CD4-positive, alpha-beta T cell (primary cell): Measurements from ENCODE around the gene TEKT3. TPM values are rescaled to one million over a fixed set of nuclear protein-coding genes. Genes with fewer than 3 reads are reported as not detected.

Source experiments
- ATAC-seq: fragments of 200-7000 bp; cut with Tn5 transposase; one replicate; pipeline ENCODE4 v1.10.0; 2022; ENCODE audit warnings: mild to moderate bottlenecking; ENCODE audit not compliant: poor library complexity
- CTCF ChIA-PET: fragments of 350-600 bp; sonication (Branson Sonifier 250); formaldehyde crosslinking; loops from one replicate; lab custom pipeline; 2021; ENCODE audit warnings: antibody characterized with exemption, inconsistent platforms; lab: Charles Lee
- POLR2A ChIA-PET: fragments of 350-600 bp; sonication (Branson Sonifier 250); formaldehyde crosslinking; loops from one replicate; lab custom pipeline; 2021; ENCODE audit warnings: antibody characterized with exemption, inconsistent platforms; lab: Charles Lee
- DNase-seq, 14 experiments: peaks; one replicate each; pipeline ENCODE4 v3.0.0-alpha.2; 2013 to 2020; ENCODE audit warnings: mixed read lengths in 2 of 14
- H3K27ac ChIP-seq, 2 donors: one replicate each; pipeline versions ENCODE4 v1.5.1 to v1.7.0; 2013; ENCODE audit warnings: low read length in 2 of 2, low read depth in 1 of 2, mild to moderate bottlenecking in 1 of 2
- H3K27me3 ChIP-seq, 2 experiments: 1 replicate in 1 of 2; 2 replicates in 1 of 2; pipeline versions ENCODE4 v1.6.1 to v1.7.0; 2013; ENCODE audit warnings: low read length in 2 of 2, control low read depth in 1 of 2, mild to moderate bottlenecking in 1 of 2, moderate library complexity in 1 of 2; ENCODE audit not compliant: insufficient read depth in 2 of 2, control insufficient read depth in 1 of 2
- H3K36me3 ChIP-seq: one replicate; pipeline ENCODE4 v1.6.1; 2013; ENCODE audit warnings: low read length, control low read depth; ENCODE audit not compliant: insufficient read depth
- H3K4me1 ChIP-seq: one replicate; pipeline ENCODE4 v1.6.1; 2013; ENCODE audit warnings: low read length, control low read depth; ENCODE audit not compliant: insufficient read depth
- H3K4me3 ChIP-seq: one replicate; pipeline ENCODE4 v1.5.1; 2013; ENCODE audit warnings: mild to moderate bottlenecking, low read length, moderate library complexity
- H3K9me3 ChIP-seq, 2 experiments: 1 replicate in 1 of 2; 2 replicates in 1 of 2; pipeline versions ENCODE4 v1.6.1 to v1.7.0; 2013; ENCODE audit warnings: low read length in 2 of 2, mild to moderate bottlenecking in 2 of 2, control low read depth in 1 of 2, moderate library complexity in 1 of 2; ENCODE audit not compliant: control insufficient read depth in 1 of 2, insufficient read depth in 1 of 2
- H3K27ac Mint-ChIP-seq: one replicate; pipeline ENCODE4 v1.8.0; 2020; ENCODE audit warnings: mixed read lengths
- H3K27me3 Mint-ChIP-seq: one replicate; pipeline ENCODE4 v1.8.0; 2021; ENCODE audit warnings: mixed read lengths
- H3K36me3 Mint-ChIP-seq: one replicate; pipeline ENCODE4 v1.8.0; 2021; ENCODE audit warnings: low read depth, mixed read lengths
- H3K4me1 Mint-ChIP-seq: one replicate; pipeline ENCODE4 v1.8.0; 2021; ENCODE audit warnings: low read depth, mixed read lengths
- H3K4me3 Mint-ChIP-seq: one replicate; pipeline ENCODE4 v1.8.0; 2020; ENCODE audit warnings: mild to moderate bottlenecking, mixed read lengths
- H3K9me3 Mint-ChIP-seq: one replicate; pipeline ENCODE4 v1.8.0; 2020; ENCODE audit warnings: mixed read lengths
- intact Hi-C, 2 experiments: fragments of 100-400 bp; cut with DNase I in 1 of 2; cut with micrococcal nuclease in 1 of 2; formaldehyde crosslinking; loops; one replicate each; pipeline versions ENCODE4 v1.15.1 to v1.9.0; 2023 to 2025; cut with DNase I, micrococcal nuclease
- total RNA-seq, 174 experiments: library from RNA in 2 of 174; stranded (reverse) in 2 of 174; gene quantifications; one replicate each; pipeline ENCODE4 v1.2.3 and lab custom pipeline; 2021 to 2026
- TF ChIP-seq, protein P1 (sequence below): fragments of 200-600 bp; IDR thresholded peaks from one replicate; pipeline ENCODE4 v1.8.0; 2022; ENCODE audit warnings: antibody characterized with exemption, mild to moderate bottlenecking

TEKT3 gene
- total RNA-seq, 2 experiments from 2014 or later: not detected

GRCh38 chr17:15261258-15261801 is 80.1 kb downstream of the TEKT3 start:
- no peaks in the 10 kb centered on the region for H3K36me3 Mint-ChIP-seq
- no peak overlapping the region for H3K4me3 Mint-ChIP-seq
- peaks cover 84% of the 10 kb centered on the region for H3K27me3 Mint-ChIP-seq
- H3K27me3 ChIP-seq: peaks cover 52 to 70% of the 10 kb centered on the region in 2 experiments
- H3K4me1 Mint-ChIP-seq: peaks cover 16% of the 10 kb centered on the region
- CTCF ChIA-PET: no interaction called here
- DNase-seq (no peak), ATAC-seq (no peak)
- H3K36me3 ChIP-seq: no peaks in the 10 kb centered on the region
- H3K27ac ChIP-seq: no peak overlapping the region
- TF ChIP-seq, protein P1, sequence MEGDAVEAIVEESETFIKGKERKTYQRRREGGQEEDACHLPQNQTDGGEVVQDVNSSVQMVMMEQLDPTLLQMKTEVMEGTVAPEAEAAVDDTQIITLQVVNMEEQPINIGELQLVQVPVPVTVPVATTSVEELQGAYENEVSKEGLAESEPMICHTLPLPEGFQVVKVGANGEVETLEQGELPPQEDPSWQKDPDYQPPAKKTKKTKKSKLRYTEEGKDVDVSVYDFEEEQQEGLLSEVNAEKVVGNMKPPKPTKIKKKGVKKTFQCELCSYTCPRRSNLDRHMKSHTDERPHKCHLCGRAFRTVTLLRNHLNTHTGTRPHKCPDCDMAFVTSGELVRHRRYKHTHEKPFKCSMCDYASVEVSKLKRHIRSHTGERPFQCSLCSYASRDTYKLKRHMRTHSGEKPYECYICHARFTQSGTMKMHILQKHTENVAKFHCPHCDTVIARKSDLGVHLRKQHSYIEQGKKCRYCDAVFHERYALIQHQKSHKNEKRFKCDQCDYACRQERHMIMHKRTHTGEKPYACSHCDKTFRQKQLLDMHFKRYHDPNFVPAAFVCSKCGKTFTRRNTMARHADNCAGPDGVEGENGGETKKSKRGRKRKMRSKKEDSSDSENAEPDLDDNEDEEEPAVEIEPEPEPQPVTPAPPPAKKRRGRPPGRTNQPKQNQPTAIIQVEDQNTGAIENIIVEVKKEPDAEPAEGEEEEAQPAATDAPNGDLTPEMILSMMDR: no peak
- H3K4me1 ChIP-seq: peaks cover 26% of the 10 kb centered on the region
- intact Hi-C loops: no loop called here
- POLR2A ChIA-PET: no interaction called here
- no peak overlapping the region for H3K4me3 ChIP-seq
- no peaks in the 10 kb centered on the region for H3K9me3 Mint-ChIP-seq
- peaks cover 0 to 10% of the 10 kb centered on the region in 2 experiments for H3K9me3 ChIP-seq
- H3K27ac Mint-ChIP-seq: no peak overlapping the region

DNA sequence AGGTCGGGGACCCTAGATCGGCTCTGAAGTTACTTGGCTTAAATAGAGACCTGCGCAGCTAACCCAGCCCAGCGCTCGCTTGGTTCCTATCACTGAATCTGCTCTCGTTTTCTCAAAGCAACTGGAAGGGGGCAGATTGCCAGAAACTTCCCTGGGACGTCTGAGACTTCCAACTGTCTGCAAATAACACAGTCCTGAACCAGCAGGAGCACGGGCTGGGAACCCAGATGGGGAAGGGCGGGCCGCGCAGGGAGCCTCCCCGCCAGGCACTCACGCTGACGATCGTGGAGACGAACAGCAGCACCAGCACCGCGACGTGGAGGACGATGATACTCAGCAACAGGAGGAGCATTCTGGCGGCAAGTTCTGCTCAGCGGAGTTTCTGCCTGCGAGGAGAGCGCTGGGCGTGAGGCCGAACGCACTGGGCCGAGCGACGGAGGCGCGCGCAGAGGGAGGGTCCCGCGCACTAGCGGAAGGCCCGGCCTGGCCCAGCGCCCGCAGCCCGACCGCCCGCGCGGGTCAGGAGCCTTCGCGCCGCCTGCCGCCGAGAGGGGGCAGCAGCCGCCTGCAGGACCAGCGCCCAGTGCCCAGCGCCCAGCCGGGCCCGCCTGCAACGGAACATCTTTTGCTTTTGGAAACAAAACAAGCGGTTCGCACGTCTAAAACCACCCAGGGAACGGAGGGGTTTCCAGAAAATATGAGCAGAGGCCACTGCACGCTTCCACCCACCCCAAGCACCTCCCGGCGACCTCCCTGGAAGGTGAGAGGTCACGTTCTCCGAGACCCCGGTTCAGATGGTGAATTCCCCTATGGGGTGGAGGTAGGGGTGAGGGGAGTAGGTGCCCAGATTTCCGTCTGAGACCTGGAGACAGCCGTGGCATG is 80.8 kb downstream of the TEKT3 start:
- intact Hi-C loops: no loop called here

GRCh38 chr17:15257796-15258512 is 83.4 kb downstream of the TEKT3 start:
- ChIA-PET POLR2A (no interaction called here), CTCF (interaction anchor here (0.6 kb wide), 1 partner anchor 702 kb away, joined by 3 read pairs; no protein-coding TSS in a partner anchor)
- intact Hi-C loops: loop anchor here (1.0 to 5.0 kb wide), 5 partner anchors 245 to 741 kb away; partner anchors contain the start of genes TTC19 (in 1 of the 2) and ZSWIM7 (in 1 of the 2)
- H3K4me1 ChIP-seq: peaks cover 26% of the 10 kb centered on the region
- no peaks in the 10 kb centered on the region for H3K36me3 Mint-ChIP-seq
- TF ChIP-seq, protein P1: no peak
- DNase-seq (no peak), ATAC-seq (no peak)
- peaks cover 81% of the 10 kb centered on the region for H3K27me3 Mint-ChIP-seq
- no peak overlapping the region for H3K27ac Mint-ChIP-seq
- no peaks in the 10 kb centered on the region for H3K9me3 Mint-ChIP-seq
- H3K27ac ChIP-seq: no peak overlapping the region
- peaks cover 16% of the 10 kb centered on the region for H3K4me1 Mint-ChIP-seq
- H3K27me3 ChIP-seq: peaks cover 33 to 50% of the 10 kb centered on the region in 2 experiments
- no peak overlapping the region for H3K4me3 Mint-ChIP-seq
- H3K9me3 ChIP-seq: peaks cover 0 to 6% of the 10 kb centered on the region in 2 experiments
- H3K36me3 ChIP-seq: no peaks in the 10 kb centered on the region
- H3K4me3 ChIP-seq: no peak overlapping the region

More for the DNA sequence above, 80.8 kb downstream of the TEKT3 start:
- ATAC-seq (peak; percentile 32), DNase-seq (peak in 11 of 14 experiments; percentile 2 to 67 (median 26))
- Histone ChIP-seq H3K27me3 (peaks cover 45 to 74% of the 10 kb centered on the region in 2 experiments), H3K36me3 (no peaks in the 10 kb centered on the region), H3K4me1 (peaks cover 26% of the 10 kb centered on the region), H3K4me3 (peak overlapping the region; percentile 44), H3K9me3 (peaks cover 0 to 10% of the 10 kb centered on the region in 2 experiments), H3K27ac (no peak overlapping the region)
- no peaks in the 10 kb centered on the region for H3K9me3 Mint-ChIP-seq
- H3K36me3 Mint-ChIP-seq: no peaks in the 10 kb centered on the region
- TF ChIP-seq, protein P1: no peak
- POLR2A ChIA-PET: no interaction called here
- H3K27me3 Mint-ChIP-seq: peaks cover 82% of the 10 kb centered on the region
- CTCF ChIA-PET: no interaction called here
- H3K4me3 Mint-ChIP-seq: peak overlapping the region; percentile 72
- peaks cover 16% of the 10 kb centered on the region for H3K4me1 Mint-ChIP-seq
- H3K27ac Mint-ChIP-seq: no peak overlapping the region
